WTC11 (cell line): ENCODE measurements around the gene FBXW4. TPM values are rescaled to one million over a fixed set of nuclear protein-coding genes. Genes with fewer than 3 reads are reported as not detected.

Experiments used
- ATAC-seq: fragments of 200-7000 bp; cut with Tn5 transposase; 2 replicates; pipeline ENCODE4 v1.10.0; 2021; ENCODE audit warnings: mild to moderate bottlenecking, moderate library complexity
- CTCF ChIA-PET: fragments of 300-600 bp; sonication (Branson Sonifier 250); formaldehyde crosslinking; loops from one replicate; lab custom pipeline; 2021; ENCODE audit warnings: antibody characterized with exemption; lab: Charles Lee
- POLR2A ChIA-PET: fragments of 350-600 bp; sonication (Branson Sonifier 250); formaldehyde crosslinking; loops from one replicate; lab custom pipeline; 2021; ENCODE audit warnings: antibody characterized with exemption; lab: Charles Lee
- DNase-seq: peaks from one replicate; pipeline ENCODE4 v3.0.0; 2021; ENCODE audit warnings: low spot score
- H3K27ac Mint-ChIP-seq: 2 replicates; pipeline ENCODE4 v1.8.0; 2021; ENCODE audit warnings: mixed read lengths
- H3K27me3 Mint-ChIP-seq: 2 replicates; pipeline ENCODE4 v1.8.0; 2021; ENCODE audit warnings: low read depth, mild to moderate bottlenecking, moderate library complexity, mixed read lengths
- H3K36me3 Mint-ChIP-seq: 2 replicates; pipeline ENCODE4 v1.8.0; 2021; ENCODE audit warnings: mixed read lengths
- H3K4me1 Mint-ChIP-seq: 2 replicates; pipeline ENCODE4 v1.8.0; 2022; ENCODE audit warnings: mixed read lengths
- H3K4me3 Mint-ChIP-seq: 2 replicates; pipeline ENCODE4 v1.8.0; 2021; ENCODE audit warnings: mild to moderate bottlenecking, moderate library complexity, mixed read lengths
- H3K9me3 Mint-ChIP-seq: 2 replicates; pipeline ENCODE4 v1.8.0; 2021; ENCODE audit warnings: mixed read lengths
- AFF4 ChIP-seq: sonication (generic); formaldehyde crosslinking; IDR thresholded peaks from 2 replicates; pipeline ENCODE4 v1.8.1; 2023; ENCODE audit warnings: mild to moderate bottlenecking, missing genetic modification reagents, borderline replicate concordance
- AR ChIP-seq: fragments of 250-450 bp; sonication (Bioruptor Pico); IDR thresholded peaks from 2 replicates; pipeline ENCODE4 v1.9.0; 2021; ENCODE audit warnings: mild to moderate bottlenecking
- ATF2 ChIP-seq: sonication (generic); formaldehyde crosslinking; IDR thresholded peaks from 2 replicates; pipeline ENCODE4 v1.8.1; 2022; ENCODE audit warnings: low read depth, missing genetic modification reagents, borderline replicate concordance
- CREM ChIP-seq: sonication (generic); formaldehyde crosslinking; IDR thresholded peaks from 2 replicates; pipeline ENCODE4 v1.8.1; 2022; ENCODE audit warnings: mild to moderate bottlenecking, missing genetic modification reagents, moderate library complexity
- GABPB1 ChIP-seq: sonication (generic); formaldehyde crosslinking; IDR thresholded peaks from 2 replicates; pipeline ENCODE4 v1.8.1; 2023; ENCODE audit warnings: mild to moderate bottlenecking, missing genetic modification reagents
- GRHL2 ChIP-seq: fragments of 250-450 bp; sonication (Bioruptor Pico); IDR thresholded peaks from 2 replicates; pipeline ENCODE4 v1.8.0; 2022; ENCODE audit warnings: mild to moderate bottlenecking, moderate library complexity; ENCODE audit not compliant: insufficient replicate concordance, severe bottlenecking
- HMGA2 ChIP-seq: fragments of 250-450 bp; sonication (Bioruptor Pico); IDR thresholded peaks from 2 replicates; pipeline ENCODE4 v1.4.0; 2021; ENCODE audit warnings: mild to moderate bottlenecking, moderate library complexity
- IRF2 ChIP-seq: sonication (generic); formaldehyde crosslinking; IDR thresholded peaks from 2 replicates; pipeline ENCODE4 v1.8.0; 2022; ENCODE audit warnings: low read depth, missing genetic modification reagents, borderline replicate concordance
- MXD4 ChIP-seq: fragments of 250-450 bp; sonication (Bioruptor Pico); IDR thresholded peaks from 2 replicates; pipeline ENCODE4 v1.8.0; 2021; ENCODE audit warnings: mild to moderate bottlenecking, moderate library complexity, borderline replicate concordance
- SMAD3 ChIP-seq: sonication (generic); formaldehyde crosslinking; IDR thresholded peaks from 2 replicates; pipeline ENCODE4 v1.8.0; 2022; ENCODE audit warnings: missing genetic modification reagents, mild to moderate bottlenecking, borderline replicate concordance
- SMAD4 ChIP-seq: sonication (generic); formaldehyde crosslinking; IDR thresholded peaks from 2 replicates; pipeline ENCODE4 v1.8.0; 2022; ENCODE audit warnings: mild to moderate bottlenecking, missing genetic modification reagents
- STAT6 ChIP-seq: sonication (generic); formaldehyde crosslinking; conservative IDR thresholded peaks from 2 replicates; pipeline ENCODE4 v1.8.1; 2023; ENCODE audit warnings: mild to moderate bottlenecking, low read depth, missing genetic modification reagents, moderate library complexity
- TEAD4 ChIP-seq: sonication (generic); formaldehyde crosslinking; IDR thresholded peaks from 2 replicates; pipeline ENCODE4 v1.8.0; 2022; ENCODE audit warnings: mild to moderate bottlenecking, missing genetic modification reagents
- ZBTB21 ChIP-seq: sonication (generic); formaldehyde crosslinking; IDR thresholded peaks from 2 replicates; pipeline ENCODE4 v1.8.1; 2023; ENCODE audit warnings: mild to moderate bottlenecking, missing genetic modification reagents, borderline replicate concordance
- ZNF425 ChIP-seq: fragments of 250-450 bp; sonication (Bioruptor Pico); conservative IDR thresholded peaks from 2 replicates; pipeline ENCODE4 v1.9.0; 2021; ENCODE audit warnings: mild to moderate bottlenecking
- ZNF512 ChIP-seq: sonication (generic); formaldehyde crosslinking; IDR thresholded peaks from 2 replicates; pipeline ENCODE4 v1.8.1; 2022; ENCODE audit warnings: missing genetic modification reagents, borderline replicate concordance
- total RNA-seq: library from RNA; stranded (reverse); gene quantifications from 3 replicates; pipeline ENCODE4 v1.2.3, GENCODE V29; 2021

Gene FBXW4
- total RNA-seq, 1 experiment from 2014 or later: 45.3 TPM

GRCh38 chr10:101709359-101710058, 14.5 kb upstream of the FBXW4 start:
- TF ChIP-seq IRF2 (CRISPR knock-in tag): no peak
- no peak for TF ChIP-seq CREM (CRISPR knock-in tag)
- TF ChIP-seq HMGA2 (CRISPR knock-in tag): no peak
- no peak for TF ChIP-seq ZNF512 (CRISPR knock-in tag)
- no peak for TF ChIP-seq TEAD4
- no peak for TF ChIP-seq AFF4 (CRISPR knock-in tag)
- TF ChIP-seq ZBTB21 (CRISPR knock-in tag): no peak

GRCh38 chr10:101708870-101709269, 13.9 kb upstream of the FBXW4 start:
- no peak overlapping the region for H3K27ac Mint-ChIP-seq

More at GRCh38 chr10:101709359-101710058, 14.5 kb upstream of the FBXW4 start:
- Mint-ChIP-seq H3K4me1 (peaks cover 4% of the 10 kb centered on the region), H3K27ac (no peak overlapping the region), H3K27me3 (no peaks in the 10 kb centered on the region), H3K36me3 (no peaks in the 10 kb centered on the region), H3K4me3 (no peak overlapping the region), H3K9me3 (no peaks in the 10 kb centered on the region)
- ATAC-seq (no peak), DNase-seq (no peak)
- CTCF ChIA-PET: interaction anchor here (1.0 to 2.9 kb wide), 2 partner anchors 107 to 139 kb away, joined by 4 to 15 read pairs; no protein-coding TSS in a partner anchor
- POLR2A ChIA-PET: interaction anchor here (0.5 to 0.6 kb wide), 2 partner anchors 9 to 345 kb away, joined by 3 to 6 read pairs; no protein-coding TSS in a partner anchor

GRCh38 chr10:101708073-101708472, 13.1 kb upstream of the FBXW4 start:
- DNase-seq (no peak), ATAC-seq (no peak)
- ChIA-PET CTCF (no interaction called here), POLR2A (no interaction called here)
- Mint-ChIP-seq H3K9me3 (no peaks in the 10 kb centered on the region), H3K4me3 (no peak overlapping the region), H3K36me3 (no peaks in the 10 kb centered on the region), H3K27ac (no peak overlapping the region), H3K27me3 (no peaks in the 10 kb centered on the region), H3K4me1 (peaks cover 4% of the 10 kb centered on the region)
- TF ChIP-seq ATF2 (CRISPR knock-in tag): no peak
- no peak for TF ChIP-seq MXD4 (CRISPR knock-in tag)
- TF ChIP-seq GRHL2 (CRISPR knock-in tag): no peak
- TF ChIP-seq ZNF425 (CRISPR knock-in tag): no peak
- no peak for TF ChIP-seq GABPB1 (CRISPR knock-in tag)
- no peak for TF ChIP-seq AR (CRISPR knock-in tag)
- no peak for TF ChIP-seq SMAD3 (CRISPR knock-in tag)
- no peak for TF ChIP-seq STAT6 (CRISPR knock-in tag)

More at GRCh38 chr10:101708870-101709269, 13.9 kb upstream of the FBXW4 start:
- peaks cover 4% of the 10 kb centered on the region for H3K4me1 Mint-ChIP-seq
- H3K4me3 Mint-ChIP-seq: no peak overlapping the region
- ATAC-seq (no peak), DNase-seq (no peak)
- no peaks in the 10 kb centered on the region for H3K27me3 Mint-ChIP-seq
- H3K9me3 Mint-ChIP-seq: no peaks in the 10 kb centered on the region
- H3K36me3 Mint-ChIP-seq: no peaks in the 10 kb centered on the region
- TF ChIP-seq SMAD4 (CRISPR knock-in tag): no peak
- ChIA-PET POLR2A (no interaction called here), CTCF (interaction anchor here (2.9 kb wide), 1 partner anchor 106 kb away, joined by 15 read pairs; no protein-coding TSS in a partner anchor)
